Trophoblast cell (in vitro differentiated cells and primary cell): ENCODE measurements around the gene PTPRM.

Experiments used
- DNase-seq, 2 donors: peaks; one replicate each; pipeline ENCODE4 v3.0.0-alpha.2; 2016
- H2AFZ ChIP-seq: 2 replicates; pipeline ENCODE4 v1.6.1; 2013; ENCODE audit warnings: low read length, moderate library complexity, mild to moderate bottlenecking; ENCODE audit not compliant: insufficient read depth, poor library complexity
- H2AK5ac ChIP-seq: 2 replicates; pipeline ENCODE4 v1.6.1; 2013; ENCODE audit warnings: mild to moderate bottlenecking, low read length
- H2BK120ac ChIP-seq: 2 replicates; pipeline ENCODE4 v1.6.1; 2013; ENCODE audit warnings: low read length, mild to moderate bottlenecking, moderate library complexity; ENCODE audit not compliant: insufficient read depth, poor library complexity
- H2BK12ac ChIP-seq: 2 replicates; pipeline ENCODE4 v1.6.1; 2013; ENCODE audit warnings: mild to moderate bottlenecking, low read length, moderate library complexity
- H2BK5ac ChIP-seq: 2 replicates; pipeline ENCODE4 v1.6.1; 2013; ENCODE audit warnings: low read length, low read depth, moderate library complexity, mild to moderate bottlenecking; ENCODE audit not compliant: poor library complexity
- H3K14ac ChIP-seq: 2 replicates; pipeline ENCODE4 v1.6.1; 2013; ENCODE audit warnings: mild to moderate bottlenecking, low read length
- H3K18ac ChIP-seq: 2 replicates; pipeline ENCODE4 v1.6.1; 2013; ENCODE audit warnings: mild to moderate bottlenecking, low read length
- H3K23ac ChIP-seq: 2 replicates; pipeline ENCODE4 v1.6.1; 2013; ENCODE audit warnings: low read length
- H3K27ac ChIP-seq: 2 replicates; pipeline ENCODE4 v1.5.1; 2013; ENCODE audit warnings: low read depth, mild to moderate bottlenecking, inconsistent platforms, low read length, moderate library complexity
- H3K27me3 ChIP-seq: 2 replicates; pipeline ENCODE4 v1.6.1; 2013; ENCODE audit warnings: inconsistent platforms, mild to moderate bottlenecking, low read length, moderate library complexity; ENCODE audit not compliant: insufficient read depth
- H3K36me3 ChIP-seq, 2 experiments: 1 replicate in 1 of 2; 2 replicates in 1 of 2; pipeline ENCODE4 v1.6.1; 2013; ENCODE audit warnings: low read length in 2 of 2, mild to moderate bottlenecking in 2 of 2, moderate library complexity in 1 of 2; ENCODE audit not compliant: insufficient read depth in 2 of 2, control insufficient read depth in 1 of 2
- H3K4ac ChIP-seq: 2 replicates; pipeline ENCODE4 v1.6.1; 2013; ENCODE audit warnings: low read depth, mild to moderate bottlenecking, low read length, moderate library complexity
- H3K4me1 ChIP-seq, 2 experiments: 1 replicate in 1 of 2; 2 replicates in 1 of 2; pipeline ENCODE4 v1.6.1; 2013; ENCODE audit warnings: low read length in 2 of 2, mild to moderate bottlenecking in 2 of 2, moderate library complexity in 1 of 2; ENCODE audit not compliant: insufficient read depth in 2 of 2, control insufficient read depth in 1 of 2
- H3K4me2 ChIP-seq: 2 replicates; pipeline ENCODE4 v1.6.1; 2013; ENCODE audit warnings: inconsistent platforms, mild to moderate bottlenecking, low read length, moderate library complexity
- H3K4me3 ChIP-seq: 2 replicates; pipeline ENCODE4 v1.5.1; 2013; ENCODE audit warnings: mild to moderate bottlenecking, low read depth, low read length, inconsistent platforms
- H3K79me1 ChIP-seq: one replicate; pipeline ENCODE4 v1.6.1; 2013; ENCODE audit warnings: low read length
- H3K79me2 ChIP-seq: 2 replicates; pipeline ENCODE4 v1.6.1; 2013; ENCODE audit warnings: low read length, mild to moderate bottlenecking; ENCODE audit not compliant: control insufficient read depth, insufficient read depth, poor library complexity
- H3K9ac ChIP-seq: 2 replicates; pipeline ENCODE4 v1.6.1; 2013; ENCODE audit warnings: mild to moderate bottlenecking, low read length
- H3K9me3 ChIP-seq: 2 replicates; pipeline ENCODE4 v1.6.1; 2013; ENCODE audit warnings: low read depth, mild to moderate bottlenecking, control low read depth, inconsistent platforms, low read length; ENCODE audit not compliant: insufficient read depth
- H4K12ac ChIP-seq: 2 replicates; pipeline ENCODE4 v1.6.1; 2013; ENCODE audit warnings: low read depth, mild to moderate bottlenecking, low read length, moderate library complexity
- H4K8ac ChIP-seq: 2 replicates; pipeline ENCODE4 v1.6.1; 2013; ENCODE audit warnings: low read depth, mild to moderate bottlenecking, low read length, moderate library complexity
- H4K91ac ChIP-seq: one replicate; pipeline ENCODE4 v1.6.1; 2013; ENCODE audit warnings: low read depth, mild to moderate bottlenecking, low read length, moderate library complexity
- WGBS: extraction: QIAGEN DNeasy Blood & Tissue Kit; methylation state at CpG from one replicate; pipeline ENCODE4 v1.1.7; 2013; ENCODE audit warnings: missing lambda C conversion rate; ENCODE audit not compliant: insufficient read length, insufficient coverage; ENCODE audit errors: extremely low coverage; 5-methylcytosine and 5-hydroxymethylcytosine counted together

Gene PTPRM

GRCh38 chr18:7840411-7840810, 273.3 kb downstream of the PTPRM start:
- Histone ChIP-seq H3K4ac (no peak overlapping the region), H4K12ac (no peak overlapping the region), H3K36me3 (peaks cover 0 to 2% of the 10 kb centered on the region in 2 experiments), H4K8ac (no peak overlapping the region), H3K9me3 (peaks cover 2% of the 10 kb centered on the region), H3K4me2 (no peak overlapping the region), H4K91ac (no peak overlapping the region), H3K27ac (no peak overlapping the region), H3K18ac (no peak overlapping the region), H3K9ac (no peak overlapping the region), H2BK5ac (no peak overlapping the region), H2BK12ac (no peak overlapping the region), H3K27me3 (no peaks in the 10 kb centered on the region), H3K14ac (no peak overlapping the region), H2AFZ (no peak overlapping the region), H2BK120ac (no peak overlapping the region), H3K4me3 (no peak overlapping the region), H3K4me1 (peaks cover 0 to 3% of the 10 kb centered on the region in 2 experiments), H3K23ac (no peak overlapping the region), H2AK5ac (no peak overlapping the region), H3K79me1 (no peaks in the 10 kb centered on the region), H3K79me2 (peaks cover 3% of the 10 kb centered on the region)
- WGBS, result no CpG with 5 or more reads among the region's 2 CpGs
- no peak for DNase-seq

- Histone ChIP-seq H3K4me3 (no peak overlapping the region), H3K4me2 (no peak overlapping the region), H4K8ac (no peak overlapping the region), H3K14ac (no peak overlapping the region), H2AFZ (no peak overlapping the region), H3K9ac (no peak overlapping the region), H2BK5ac (no peak overlapping the region), H3K18ac (no peak overlapping the region), H2AK5ac (no peak overlapping the region), H3K79me2 (peaks cover 5% of the 10 kb centered on the region), H4K91ac (no peak overlapping the region), H3K79me1 (no peaks in the 10 kb centered on the region), H3K9me3 (peaks cover 2% of the 10 kb centered on the region), H3K4me1 (peaks cover 0 to 7% of the 10 kb centered on the region in 2 experiments), H3K27ac (no peak overlapping the region), H2BK120ac (no peak overlapping the region), H4K12ac (no peak overlapping the region), H3K27me3 (no peaks in the 10 kb centered on the region), H3K36me3 (peaks cover 0 to 2% of the 10 kb centered on the region in 2 experiments), H3K4ac (no peak overlapping the region), H3K23ac (no peak overlapping the region), H2BK12ac (no peak overlapping the region)
- no CpG with 5 or more reads among the region's 2 CpGs for WGBS
- DNase-seq, result no peak
Observed at GRCh38 chr18:7844017-7844416, 276.9 kb downstream of the PTPRM start.

GRCh38 chr18:7844418-7844817, 277.3 kb downstream of the PTPRM start:
- H2BK120ac ChIP-seq, result no peak overlapping the region
- H3K9me3 ChIP-seq, result peaks cover 2% of the 10 kb centered on the region
- WGBS, result no CpG with 5 or more reads among the region's 2 CpGs
- H3K4me3 ChIP-seq, result no peak overlapping the region
- no peak overlapping the region for H3K27ac ChIP-seq
- DNase-seq, result peak; percentile 28 to 67
- H3K18ac ChIP-seq, result no peak overlapping the region
- no peak overlapping the region for H2BK12ac ChIP-seq
- H3K4ac ChIP-seq, result no peak overlapping the region
- H3K23ac ChIP-seq, result no peak overlapping the region
- no peak overlapping the region for H2AFZ ChIP-seq
- no peak overlapping the region for H2AK5ac ChIP-seq
- no peaks in the 10 kb centered on the region for H3K79me1 ChIP-seq
- H3K9ac ChIP-seq, result no peak overlapping the region
- H4K12ac ChIP-seq, result no peak overlapping the region
- no peak overlapping the region for H3K14ac ChIP-seq
- H3K36me3 ChIP-seq, result peaks cover 0 to 2% of the 10 kb centered on the region in 2 experiments
- H3K79me2 ChIP-seq, result peaks cover 5% of the 10 kb centered on the region
- no peak overlapping the region for H4K8ac ChIP-seq
- H3K27me3 ChIP-seq, result no peaks in the 10 kb centered on the region
- no peak overlapping the region for H3K4me2 ChIP-seq
- no peak overlapping the region for H4K91ac ChIP-seq
- peaks cover 0 to 7% of the 10 kb centered on the region in 2 experiments for H3K4me1 ChIP-seq
- no peak overlapping the region for H2BK5ac ChIP-seq

GRCh38 chr18:7846335-7846734, 279.2 kb downstream of the PTPRM start:
- no peak overlapping the region for H2BK120ac ChIP-seq
- no peaks in the 10 kb centered on the region for H3K79me1 ChIP-seq
- peak in 1 of 2 donors; percentile 36 for DNase-seq
- no peak overlapping the region for H3K23ac ChIP-seq
- no peak overlapping the region for H3K14ac ChIP-seq
- peaks cover 0 to 2% of the 10 kb centered on the region in 2 experiments for H3K36me3 ChIP-seq
- no peak overlapping the region for H3K9ac ChIP-seq
- H4K12ac ChIP-seq, result no peak overlapping the region
- H2AFZ ChIP-seq, result no peak overlapping the region
- H4K8ac ChIP-seq, result no peak overlapping the region
- H3K4ac ChIP-seq, result no peak overlapping the region
- H3K4me3 ChIP-seq, result no peak overlapping the region
- H3K4me1 ChIP-seq, result peaks cover 0 to 4% of the 10 kb centered on the region in 2 experiments
- H3K79me2 ChIP-seq, result peaks cover 4% of the 10 kb centered on the region
- H3K27ac ChIP-seq, result no peak overlapping the region
- H3K27me3 ChIP-seq, result no peaks in the 10 kb centered on the region
- H3K18ac ChIP-seq, result no peak overlapping the region
- no peak overlapping the region for H2AK5ac ChIP-seq
- H3K4me2 ChIP-seq, result no peak overlapping the region
- no peak overlapping the region for H4K91ac ChIP-seq
- no CpG with 5 or more reads among the region's 4 CpGs for WGBS
- H2BK5ac ChIP-seq, result no peak overlapping the region
- H2BK12ac ChIP-seq, result no peak overlapping the region
- peaks cover 2% of the 10 kb centered on the region for H3K9me3 ChIP-seq
